ENCODE data around the gene STMN3.

DNA sequence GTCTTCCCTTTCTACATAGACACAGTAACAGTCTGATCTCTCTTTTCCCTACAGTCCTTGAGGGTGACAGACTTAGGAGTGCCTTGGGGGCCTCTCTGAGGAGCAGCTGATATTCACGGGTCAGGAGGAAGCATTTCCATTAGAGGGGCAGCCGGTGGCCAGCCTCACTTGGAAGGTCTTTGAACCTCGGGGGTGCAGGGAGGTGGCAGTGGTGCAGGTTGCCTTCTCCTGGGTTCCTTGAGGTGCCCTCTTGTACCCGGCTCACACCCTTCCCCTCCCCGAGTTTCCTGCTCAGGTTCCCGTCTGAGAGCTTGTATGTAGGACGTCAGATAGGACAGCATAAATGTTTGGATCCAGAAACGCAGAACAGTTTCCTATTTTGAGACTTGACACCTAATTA is 7.4 kb upstream of the STMN3 start:
- no peak for TF ChIP-seq TAF1 (IDR thresholded peaks at IDR 0.05; ENCODE audit: borderline replicate concordance, insufficient read depth, low read length)
- TF ChIP-seq POLR2AphosphoS5 (IDR thresholded peaks at IDR 0.05; ENCODE audit: low read depth, low read length), result no peak
- no peak for TF ChIP-seq FOXP2 (optimal IDR thresholded peaks at IDR 0.05; ENCODE audit: borderline replicate concordance, extremely low read depth, extremely low read length, insufficient read depth)
- TF ChIP-seq, protein P1, sequence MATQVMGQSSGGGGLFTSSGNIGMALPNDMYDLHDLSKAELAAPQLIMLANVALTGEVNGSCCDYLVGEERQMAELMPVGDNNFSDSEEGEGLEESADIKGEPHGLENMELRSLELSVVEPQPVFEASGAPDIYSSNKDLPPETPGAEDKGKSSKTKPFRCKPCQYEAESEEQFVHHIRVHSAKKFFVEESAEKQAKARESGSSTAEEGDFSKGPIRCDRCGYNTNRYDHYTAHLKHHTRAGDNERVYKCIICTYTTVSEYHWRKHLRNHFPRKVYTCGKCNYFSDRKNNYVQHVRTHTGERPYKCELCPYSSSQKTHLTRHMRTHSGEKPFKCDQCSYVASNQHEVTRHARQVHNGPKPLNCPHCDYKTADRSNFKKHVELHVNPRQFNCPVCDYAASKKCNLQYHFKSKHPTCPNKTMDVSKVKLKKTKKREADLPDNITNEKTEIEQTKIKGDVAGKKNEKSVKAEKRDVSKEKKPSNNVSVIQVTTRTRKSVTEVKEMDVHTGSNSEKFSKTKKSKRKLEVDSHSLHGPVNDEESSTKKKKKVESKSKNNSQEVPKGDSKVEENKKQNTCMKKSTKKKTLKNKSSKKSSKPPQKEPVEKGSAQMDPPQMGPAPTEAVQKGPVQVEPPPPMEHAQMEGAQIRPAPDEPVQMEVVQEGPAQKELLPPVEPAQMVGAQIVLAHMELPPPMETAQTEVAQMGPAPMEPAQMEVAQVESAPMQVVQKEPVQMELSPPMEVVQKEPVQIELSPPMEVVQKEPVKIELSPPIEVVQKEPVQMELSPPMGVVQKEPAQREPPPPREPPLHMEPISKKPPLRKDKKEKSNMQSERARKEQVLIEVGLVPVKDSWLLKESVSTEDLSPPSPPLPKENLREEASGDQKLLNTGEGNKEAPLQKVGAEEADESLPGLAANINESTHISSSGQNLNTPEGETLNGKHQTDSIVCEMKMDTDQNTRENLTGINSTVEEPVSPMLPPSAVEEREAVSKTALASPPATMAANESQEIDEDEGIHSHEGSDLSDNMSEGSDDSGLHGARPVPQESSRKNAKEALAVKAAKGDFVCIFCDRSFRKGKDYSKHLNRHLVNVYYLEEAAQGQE (IDR thresholded peaks at IDR 0.05; ENCODE audit: insufficient read depth in 1 of 2, low read depth in 2 of 2, low read length in 2 of 2), result no peak

Data from PFSK-1 (cell line).